Measurements from ENCODE around the gene SYCP2L. TPM values are rescaled to one million over a fixed set of nuclear protein-coding genes. Genes with fewer than 3 reads are reported as not detected.

The SYCP2L gene
- total RNA-seq, 1 experiment from 2014 or later = 4.9 TPM

GRCh38 chr6:10993896-10994295 is 107.0 kb downstream of the SYCP2L start:
- Histone ChIP-seq H3K36me3 (ENCODE audit: control insufficient read depth in 1 of 2, insufficient read depth in 2 of 2, low read length in 2 of 2) (no peaks in the 10 kb centered on the region), H3K4me2 (ENCODE audit: low read length) (no peak overlapping the region), H3K27me3 (ENCODE audit: insufficient read depth, low read length) (no peaks in the 10 kb centered on the region), H4K20me1 (ENCODE audit: insufficient read depth) (no peaks in the 10 kb centered on the region), H3K9me3 (ENCODE audit: control insufficient read depth in 1 of 2, insufficient read depth in 1 of 2, low read depth in 1 of 2, low read length in 2 of 2) (no peaks in the 10 kb centered on the region), H3K79me2 (ENCODE audit: insufficient read depth, low read length) (no peaks in the 10 kb centered on the region), H3K9me2 (ENCODE audit: insufficient read depth) (no peaks in the 10 kb centered on the region), H3K9ac (ENCODE audit: low read length) (no peak overlapping the region), H3K4me1 (ENCODE audit: control insufficient read depth in 1 of 2, insufficient read depth in 2 of 2, low read length in 2 of 2) (no peaks in the 10 kb centered on the region), H3K27ac (ENCODE audit: low read depth, low read length) (no peak overlapping the region), H2AFZ (ENCODE audit: low read depth, low read length, poor library complexity, severe bottlenecking) (no peak overlapping the region), H3K4me3 (replicated peaks in 1 of 2; ENCODE audit: low read depth in 1 of 2, low read length in 2 of 2) (no peak overlapping the region)
- ChIA-PET CTCF (no interaction called here), RAD21 (ENCODE audit: low non-redundant PET in 1 of 2, low total read pairs in 2 of 2, uncharacterized antibody in 2 of 2, unreplicated experiment in 2 of 2) (no interaction called here), POLR2A (no interaction called here)
- TF ChIP-seq RAD21 (IDR thresholded peaks at IDR 0.05; ENCODE audit: low read depth) (no peak), CEBPB (IDR thresholded peaks at IDR 0.05; ENCODE audit: low read depth) (no peak), JUND (IDR thresholded peaks at IDR 0.05) (no peak), TCF7L2 (IDR thresholded peaks at IDR 0.05; ENCODE audit: borderline replicate concordance, extremely low read depth, insufficient read depth, insufficient read length) (no peak), REST (IDR thresholded peaks at IDR 0.05; ENCODE audit: low read depth) (no peak), POLR2AphosphoS5 (IDR thresholded peaks at IDR 0.05; ENCODE audit: low read depth, low read length) (no peak), MAX (IDR thresholded peaks at IDR 0.05) (no peak), EZH2 (IDR thresholded peaks at IDR 0.05) (no peak), FOSL1 (IDR thresholded peaks at IDR 0.05; ENCODE audit: low read depth) (no peak), EGR1 (IDR thresholded peaks at IDR 0.05; ENCODE audit: low read depth) (no peak), ATF3 (IDR thresholded peaks at IDR 0.05) (no peak)
- no TSS peak for BruUV-seq (replicated peaks)
- ATAC-seq (no peak), DNase-seq (ENCODE audit: low read depth, low spot score) (no peak)
- intact Hi-C loops (cut with micrococcal nuclease) = no loop called here
